Gastrocnemius medialis (tissue), 4 donors: ENCODE results near the gene PRR18. TPM values are rescaled to one million over a fixed set of nuclear protein-coding genes. Genes with fewer than 3 reads are reported as not detected.

Experiments
- ATAC-seq, 2 donors: fragments of 150-250 bp; one replicate each; pipeline ENCODE4 v1.9.1; 2016
- DNase-seq, 2 donors: peaks; one replicate each; pipeline ENCODE4 v3.0.0-alpha.2; 2019
- H3K27ac ChIP-seq, 4 donors: fragments of 200-600 bp; sonication (generic); 1 replicate in 1 of 4; 2 replicates in 3 of 4; pipeline ENCODE4 v1.5.1; 2016 to 2018; ENCODE audit warnings: mild to moderate bottlenecking in 2 of 4, moderate library complexity in 1 of 4
- H3K27me3 ChIP-seq, 3 donors: fragments of 200-600 bp; sonication (generic) in 2 of 3; 1 replicate in 1 of 3; 2 replicates in 2 of 3; pipeline versions ENCODE4 v1.5.1 to v1.6.0; 2016 to 2019; ENCODE audit warnings: mild to moderate bottlenecking in 1 of 3, moderate library complexity in 1 of 3
- H3K36me3 ChIP-seq, 2 donors: fragments of 200-600 bp; sonication (generic) in 1 of 2; one replicate each; pipeline ENCODE4 v1.5.1; 2017 to 2018
- H3K4me1 ChIP-seq, 2 donors: fragments of 200-600 bp; sonication (generic) in 1 of 2; one replicate each; pipeline ENCODE4 v1.5.1; 2016 to 2017; ENCODE audit warnings: mild to moderate bottlenecking in 2 of 2
- H3K4me3 ChIP-seq, 4 donors: fragments of 200-600 bp; sonication (generic) in 3 of 4; 1 replicate in 1 of 4; 2 replicates in 3 of 4; pipeline ENCODE4 v1.5.1; 2016 to 2019; ENCODE audit warnings: mild to moderate bottlenecking in 2 of 4
- H3K9me3 ChIP-seq, 3 donors: fragments of 200-600 bp; sonication (generic) in 2 of 3; 1 replicate in 1 of 3; 2 replicates in 2 of 3; pipeline ENCODE4 v1.5.1; 2016 to 2019
- CTCF ChIP-seq, 5 experiments: fragments of 450-650 bp in 3 of 5; fragments of 200-600 bp in 2 of 5; sonication (generic) in 2 of 5; IDR thresholded peaks in 4 of 5; conservative IDR thresholded peaks in 1 of 5; 1 replicate in 4 of 5; 2 replicates in 1 of 5; pipeline ENCODE4 v1.5.1; 2016 to 2019; ENCODE audit warnings: antibody characterized with exemption in 5 of 5, mild to moderate bottlenecking in 3 of 5, moderate library complexity in 3 of 5
- POLR2A ChIP-seq, 2 donors: fragments of 450-650 bp; IDR thresholded peaks; one replicate each; pipeline ENCODE4 v1.6.1; 2017; ENCODE audit warnings: antibody characterized with exemption in 2 of 2, mild to moderate bottlenecking in 2 of 2, moderate library complexity in 2 of 2
- in situ Hi-C, 4 donors: fragments of 200-750 bp; cut with MboI; loops; one replicate each; pipeline versions ENCODE4 v1.15.0 to v1.8.0; 2017; ENCODE audit warnings: low sequenced_read_pairs in 4 of 4
- intact Hi-C: fragments of 100-400 bp; cut with DNase I; formaldehyde crosslinking; loops from one replicate; pipeline ENCODE4 v1.15.1; 2023; ENCODE audit warnings: low total_unique reads
- total RNA-seq, 4 donors: library from RNA; depleted of rRNA; stranded (reverse); fragments of >200 nt; gene quantifications; one replicate each; pipeline versions ENCODE4 v1.1.0 to v1.2.3, GENCODE V29; 2016

The PRR18 gene
- total RNA-seq, 4 donors from 2014 or later = not detected

- peaks cover 31 to 39% (median 32%) of the 10 kb centered on the region in 3 donors for H3K27me3 ChIP-seq
Observed at GRCh38 chr6:166308769-166309589, 787 bp upstream of the PRR18 start.

GRCh38 chr6:166307082-166308032 lies 835 bp downstream of the PRR18 start:
- Histone ChIP-seq H3K4me3 (peak overlapping the region; percentile 41 to 57 (median 52)), H3K27ac (no peak overlapping the region), H3K9me3 (no peaks in the 10 kb centered on the region), H3K27me3 (peaks cover 31 to 39% (median 32%) of the 10 kb centered on the region in 3 donors), H3K4me1 (peaks cover 0 to 3% of the 10 kb centered on the region in 2 donors), H3K36me3 (no peaks in the 10 kb centered on the region)
- ATAC-seq (no peak), DNase-seq (no peak)
- intact Hi-C loops (no loop called here), in situ Hi-C loops (no loop called here)
- no peak for TF ChIP-seq CTCF (IDR thresholded peaks at IDR 0.05 in 4 of 5, conservative IDR thresholded peaks at IDR 0.05 in 1 of 5)
- no peak for TF ChIP-seq POLR2A (IDR thresholded peaks at IDR 0.05)

More at GRCh38 chr6:166308769-166309589, 787 bp upstream of the PRR18 start:
- H3K36me3 ChIP-seq = no peaks in the 10 kb centered on the region
- H3K4me1 ChIP-seq = peaks cover 0 to 3% of the 10 kb centered on the region in 2 donors
- H3K27ac ChIP-seq = no peak overlapping the region
- TF ChIP-seq CTCF (IDR thresholded peaks at IDR 0.05 in 4 of 5, conservative IDR thresholded peaks at IDR 0.05 in 1 of 5) (no peak), POLR2A (IDR thresholded peaks at IDR 0.05) (no peak)
- intact Hi-C loops (no loop called here), in situ Hi-C loops (no loop called here)
- ATAC-seq (no peak), DNase-seq (no peak)
- peak overlapping the region; percentile 41 to 57 (median 52) for H3K4me3 ChIP-seq
- H3K9me3 ChIP-seq = no peaks in the 10 kb centered on the region

- no peak for TF ChIP-seq POLR2A (IDR thresholded peaks at IDR 0.05)
- no peak for TF ChIP-seq CTCF (IDR thresholded peaks at IDR 0.05 in 4 of 5, conservative IDR thresholded peaks at IDR 0.05 in 1 of 5)
- no peak overlapping the region for H3K27ac ChIP-seq
- H3K4me1 ChIP-seq = peaks cover 0 to 3% of the 10 kb centered on the region in 2 donors
- H3K4me3 ChIP-seq = peak overlapping the region in 1 of 4 donors; percentile 17
- H3K9me3 ChIP-seq = no peaks in the 10 kb centered on the region
- in situ Hi-C loops (no loop called here), intact Hi-C loops (no loop called here)
- DNase-seq = no peak
- H3K27me3 ChIP-seq = peaks cover 31 to 39% (median 32%) of the 10 kb centered on the region in 3 donors
- H3K36me3 ChIP-seq = no peaks in the 10 kb centered on the region
- ATAC-seq = no peak
Observed at GRCh38 chr6:166306378-166307081, 1.7 kb downstream of the PRR18 start.

- Histone ChIP-seq H3K27ac (no peak overlapping the region), H3K4me3 (no peak overlapping the region), H3K9me3 (no peaks in the 10 kb centered on the region), H3K4me1 (peaks cover 0 to 3% of the 10 kb centered on the region in 2 donors), H3K27me3 (peaks cover 31 to 39% (median 32%) of the 10 kb centered on the region in 3 donors), H3K36me3 (no peaks in the 10 kb centered on the region)
- DNase-seq = no peak
- intact Hi-C loops (no loop called here), in situ Hi-C loops (no loop called here)
- no peak for ATAC-seq
- TF ChIP-seq CTCF (IDR thresholded peaks at IDR 0.05 in 4 of 5, conservative IDR thresholded peaks at IDR 0.05 in 1 of 5) = no peak
- no peak for TF ChIP-seq POLR2A (IDR thresholded peaks at IDR 0.05)
Observed at GRCh38 chr6:166305562-166306117, 2.6 kb downstream of the PRR18 start.
